Trophoblast cell (in vitro differentiated cells and primary cell): ENCODE results near the gene TSPYL2.

Source experiments
- DNase-seq, 2 donors: peaks; one replicate each; pipeline ENCODE4 v3.0.0-alpha.2; 2016
- H2AFZ ChIP-seq: 2 replicates; pipeline ENCODE4 v1.6.1; 2013; ENCODE audit warnings: low read length, moderate library complexity, mild to moderate bottlenecking; ENCODE audit not compliant: insufficient read depth, poor library complexity
- H2AK5ac ChIP-seq: 2 replicates; pipeline ENCODE4 v1.6.1; 2013; ENCODE audit warnings: mild to moderate bottlenecking, low read length
- H2BK120ac ChIP-seq: 2 replicates; pipeline ENCODE4 v1.6.1; 2013; ENCODE audit warnings: low read length, mild to moderate bottlenecking, moderate library complexity; ENCODE audit not compliant: insufficient read depth, poor library complexity
- H2BK12ac ChIP-seq: 2 replicates; pipeline ENCODE4 v1.6.1; 2013; ENCODE audit warnings: mild to moderate bottlenecking, low read length, moderate library complexity
- H2BK5ac ChIP-seq: 2 replicates; pipeline ENCODE4 v1.6.1; 2013; ENCODE audit warnings: low read length, low read depth, moderate library complexity, mild to moderate bottlenecking; ENCODE audit not compliant: poor library complexity
- H3K14ac ChIP-seq: 2 replicates; pipeline ENCODE4 v1.6.1; 2013; ENCODE audit warnings: mild to moderate bottlenecking, low read length
- H3K18ac ChIP-seq: 2 replicates; pipeline ENCODE4 v1.6.1; 2013; ENCODE audit warnings: mild to moderate bottlenecking, low read length
- H3K23ac ChIP-seq: 2 replicates; pipeline ENCODE4 v1.6.1; 2013; ENCODE audit warnings: low read length
- H3K27ac ChIP-seq: 2 replicates; pipeline ENCODE4 v1.5.1; 2013; ENCODE audit warnings: low read depth, mild to moderate bottlenecking, inconsistent platforms, low read length, moderate library complexity
- H3K27me3 ChIP-seq: 2 replicates; pipeline ENCODE4 v1.6.1; 2013; ENCODE audit warnings: inconsistent platforms, mild to moderate bottlenecking, low read length, moderate library complexity; ENCODE audit not compliant: insufficient read depth
- H3K36me3 ChIP-seq, 2 experiments: 1 replicate in 1 of 2; 2 replicates in 1 of 2; pipeline ENCODE4 v1.6.1; 2013; ENCODE audit warnings: low read length in 2 of 2, mild to moderate bottlenecking in 2 of 2, moderate library complexity in 1 of 2; ENCODE audit not compliant: insufficient read depth in 2 of 2, control insufficient read depth in 1 of 2
- H3K4ac ChIP-seq: 2 replicates; pipeline ENCODE4 v1.6.1; 2013; ENCODE audit warnings: low read depth, mild to moderate bottlenecking, low read length, moderate library complexity
- H3K4me1 ChIP-seq, 2 experiments: 1 replicate in 1 of 2; 2 replicates in 1 of 2; pipeline ENCODE4 v1.6.1; 2013; ENCODE audit warnings: low read length in 2 of 2, mild to moderate bottlenecking in 2 of 2, moderate library complexity in 1 of 2; ENCODE audit not compliant: insufficient read depth in 2 of 2, control insufficient read depth in 1 of 2
- H3K4me2 ChIP-seq: 2 replicates; pipeline ENCODE4 v1.6.1; 2013; ENCODE audit warnings: inconsistent platforms, mild to moderate bottlenecking, low read length, moderate library complexity
- H3K4me3 ChIP-seq: 2 replicates; pipeline ENCODE4 v1.5.1; 2013; ENCODE audit warnings: mild to moderate bottlenecking, low read depth, low read length, inconsistent platforms
- H3K79me1 ChIP-seq: one replicate; pipeline ENCODE4 v1.6.1; 2013; ENCODE audit warnings: low read length
- H3K79me2 ChIP-seq: 2 replicates; pipeline ENCODE4 v1.6.1; 2013; ENCODE audit warnings: low read length, mild to moderate bottlenecking; ENCODE audit not compliant: control insufficient read depth, insufficient read depth, poor library complexity
- H3K9ac ChIP-seq: 2 replicates; pipeline ENCODE4 v1.6.1; 2013; ENCODE audit warnings: mild to moderate bottlenecking, low read length
- H3K9me3 ChIP-seq: 2 replicates; pipeline ENCODE4 v1.6.1; 2013; ENCODE audit warnings: low read depth, mild to moderate bottlenecking, control low read depth, inconsistent platforms, low read length; ENCODE audit not compliant: insufficient read depth
- H4K12ac ChIP-seq: 2 replicates; pipeline ENCODE4 v1.6.1; 2013; ENCODE audit warnings: low read depth, mild to moderate bottlenecking, low read length, moderate library complexity
- H4K8ac ChIP-seq: 2 replicates; pipeline ENCODE4 v1.6.1; 2013; ENCODE audit warnings: low read depth, mild to moderate bottlenecking, low read length, moderate library complexity
- H4K91ac ChIP-seq: one replicate; pipeline ENCODE4 v1.6.1; 2013; ENCODE audit warnings: low read depth, mild to moderate bottlenecking, low read length, moderate library complexity
- WGBS: extraction: QIAGEN DNeasy Blood & Tissue Kit; methylation state at CpG from one replicate; pipeline ENCODE4 v1.1.7; 2013; ENCODE audit warnings: missing lambda C conversion rate; ENCODE audit not compliant: insufficient read length, insufficient coverage; ENCODE audit errors: extremely low coverage; 5-methylcytosine and 5-hydroxymethylcytosine counted together

The TSPYL2 gene

GRCh38 chrX:53089925-53090324 is 7.8 kb downstream of the TSPYL2 start:
- no peaks in the 10 kb centered on the region for H3K79me2 ChIP-seq
- no peaks in the 10 kb centered on the region for H3K27me3 ChIP-seq
- no CpG with 5 or more reads among the region's 2 CpGs for WGBS
- no peak overlapping the region for H3K23ac ChIP-seq
- DNase-seq = no peak
- no peak overlapping the region for H3K27ac ChIP-seq
- no peak overlapping the region for H2AFZ ChIP-seq
- no peak overlapping the region for H4K91ac ChIP-seq
- H2BK12ac ChIP-seq = no peak overlapping the region
- H4K12ac ChIP-seq = no peak overlapping the region
- H4K8ac ChIP-seq = no peak overlapping the region
- no peak overlapping the region for H3K18ac ChIP-seq
- H3K4me3 ChIP-seq = no peak overlapping the region
- no peak overlapping the region for H2AK5ac ChIP-seq
- H2BK5ac ChIP-seq = no peak overlapping the region
- no peak overlapping the region for H3K4ac ChIP-seq
- H2BK120ac ChIP-seq = no peak overlapping the region
- H3K4me1 ChIP-seq = no peaks in the 10 kb centered on the region
- H3K4me2 ChIP-seq = no peak overlapping the region
- no peak overlapping the region for H3K14ac ChIP-seq
- H3K36me3 ChIP-seq = peaks cover 9 to 21% of the 10 kb centered on the region in 2 experiments
- no peaks in the 10 kb centered on the region for H3K9me3 ChIP-seq
- no peak overlapping the region for H3K9ac ChIP-seq
- peaks cover 7% of the 10 kb centered on the region for H3K79me1 ChIP-seq

GRCh38 chrX:53091354-53091753 is 9.2 kb downstream of the TSPYL2 start:
- H3K36me3 ChIP-seq = peaks cover 3 to 10% of the 10 kb centered on the region in 2 experiments
- no peak for DNase-seq
- H3K27me3 ChIP-seq = no peaks in the 10 kb centered on the region
- no peaks in the 10 kb centered on the region for H3K4me1 ChIP-seq
- H3K9ac ChIP-seq = no peak overlapping the region
- H3K79me2 ChIP-seq = no peaks in the 10 kb centered on the region
- no peak overlapping the region for H4K91ac ChIP-seq
- H3K23ac ChIP-seq = no peak overlapping the region
- H3K79me1 ChIP-seq = peaks cover 7% of the 10 kb centered on the region
- H2AK5ac ChIP-seq = no peak overlapping the region
- H3K4me2 ChIP-seq = no peak overlapping the region
- WGBS = no CpG with 5 or more reads among the region's 2 CpGs
- H2AFZ ChIP-seq = no peak overlapping the region
- H3K27ac ChIP-seq = no peak overlapping the region
- no peak overlapping the region for H2BK12ac ChIP-seq
- no peak overlapping the region for H2BK5ac ChIP-seq
- H3K9me3 ChIP-seq = no peaks in the 10 kb centered on the region
- no peak overlapping the region for H4K12ac ChIP-seq
- H3K18ac ChIP-seq = no peak overlapping the region
- no peak overlapping the region for H3K4ac ChIP-seq
- H3K14ac ChIP-seq = no peak overlapping the region
- H2BK120ac ChIP-seq = no peak overlapping the region
- H3K4me3 ChIP-seq = no peak overlapping the region
- no peak overlapping the region for H4K8ac ChIP-seq

- Histone ChIP-seq H3K79me2 (no peaks in the 10 kb centered on the region), H3K18ac (no peak overlapping the region), H4K8ac (peak overlapping the region; percentile 93), H3K27ac (peak overlapping the region; percentile 57), H3K79me1 (peaks cover 7% of the 10 kb centered on the region), H2AK5ac (no peak overlapping the region), H3K4me1 (no peaks in the 10 kb centered on the region), H3K4me3 (no peak overlapping the region), H4K12ac (peak overlapping the region; percentile 26), H3K9me3 (no peaks in the 10 kb centered on the region), H3K9ac (no peak overlapping the region), H3K4me2 (peak overlapping the region; percentile 83), H3K36me3 (no peaks in the 10 kb centered on the region), H2BK120ac (peak overlapping the region; percentile 49), H3K4ac (no peak overlapping the region), H3K27me3 (no peaks in the 10 kb centered on the region), H3K23ac (no peak overlapping the region), H2AFZ (peak overlapping the region; percentile 52), H2BK5ac (peak overlapping the region; percentile 15), H4K91ac (peak overlapping the region; percentile 64), H2BK12ac (no peak overlapping the region), H3K14ac (no peak overlapping the region)
- WGBS = no CpG with 5 or more reads among the region's 16 CpGs
- peak; percentile 71 to 78 for DNase-seq
These were observed 11.0 kb downstream of the TSPYL2 start for GRCh38 chrX:53093177-53093655.

GRCh38 chrX:53093748-53094581 is 11.8 kb downstream of the TSPYL2 start, which contains the start of gene KANTR:
Gene KANTR (plus strand): TSS chrX:53094142. CDS start chrX:53124273, 30,131 bp downstream.
- WGBS = no CpG with 5 or more reads among the region's 67 CpGs
- H2AFZ ChIP-seq = peak within 1 kb of the TSS; percentile 52
- no peak within 1 kb of the TSS for H2BK12ac ChIP-seq
- peak within 1 kb of the TSS; percentile 49 for H2BK120ac ChIP-seq
- peak within 1 kb of the TSS; percentile 83 for H3K4me2 ChIP-seq
- no peaks in the 10 kb centered on the region for H3K4me1 ChIP-seq
- H2AK5ac ChIP-seq = no peak within 1 kb of the TSS
- no peaks in the 10 kb centered on the region for H3K79me2 ChIP-seq
- DNase-seq = peak; percentile 89 to 95
- peak within 1 kb of the TSS; percentile 85 for H3K9ac ChIP-seq
- peak within 1 kb of the TSS; percentile 62 for H3K14ac ChIP-seq
- H2BK5ac ChIP-seq = peak within 1 kb of the TSS; percentile 15
- H3K27ac ChIP-seq = peak within 1 kb of the TSS; percentile 68
- peak within 1 kb of the TSS; percentile 64 for H4K91ac ChIP-seq
- H3K4ac ChIP-seq = no peak within 1 kb of the TSS
- H3K4me3 ChIP-seq = peak within 1 kb of the TSS; percentile 86
- no peaks in the 10 kb centered on the region for H3K36me3 ChIP-seq
- H3K9me3 ChIP-seq = no peaks in the 10 kb centered on the region
- H3K79me1 ChIP-seq = peaks cover 5% of the 10 kb centered on the region
- peak within 1 kb of the TSS; percentile 93 for H4K8ac ChIP-seq
- no peaks in the 10 kb centered on the region for H3K27me3 ChIP-seq
- peak within 1 kb of the TSS; percentile 52 for H3K18ac ChIP-seq
- H4K12ac ChIP-seq = peak within 1 kb of the TSS; percentile 84
- H3K23ac ChIP-seq = no peak within 1 kb of the TSS
